GM12878 (cell line): ENCODE data around the gene POLD4. TPM values are rescaled to one million over a fixed set of nuclear protein-coding genes. Genes with fewer than 3 reads are reported as not detected.

Experiments used
- ATAC-seq: fragments of 200-7000 bp; cut with Tn5 transposase; 3 replicates; pipeline ENCODE4 v1.9.1; 2020; ENCODE audit warnings: mild to moderate bottlenecking, moderate library complexity
- BruUV-seq: library from RNA; stranded (reverse); fragments of 400-500 nt; replicated peaks from 2 replicates; lab custom pipeline; 2021; lab: Mats Ljungman, UMichigan
- CTCF ChIA-PET: fragments of 300-600 bp; sonication (Branson Sonifier 250); formaldehyde crosslinking; extraction: SDS; loops from one replicate; lab custom pipeline; 2021; ENCODE audit warnings: inconsistent platforms; lab: Yijun Ruan, JAX
- POLR2A ChIA-PET: fragments of 350-600 bp; formaldehyde crosslinking; extraction: SDS; loops from one replicate; lab custom pipeline; 2021; ENCODE audit warnings: inconsistent platforms; lab: Charles Lee
- RAD21 ChIA-PET: fragments of 300-600 bp; sonication (Branson Sonifier 250); formaldehyde crosslinking; loops from one replicate; lab custom pipeline; 2023; ENCODE audit warnings: antibody characterized with exemption; ENCODE audit not compliant: unreplicated experiment; lab: Charles Lee
- SMC1A ChIA-PET: fragments of 300-600 bp; sonication (Branson Sonifier 250); formaldehyde crosslinking; loops from one replicate; lab custom pipeline; 2023; ENCODE audit not compliant: unreplicated experiment, uncharacterized antibody; lab: Charles Lee
- DNase-seq: peaks from one replicate; pipeline ENCODE4 v3.0.0-alpha.2; 2011; ENCODE audit warnings: low read depth, low spot score
- FAIRE-seq: peaks from 3 replicates; lab custom pipeline; 2011; peaks lifted over from hg19 to GRCh38; lab: Jason Lieb, UNC
- H2AFZ ChIP-seq: 2 replicates; pipeline ENCODE4 v1.6.0; 2011; ENCODE audit warnings: low read depth, low read length, control low read depth; ENCODE audit not compliant: control insufficient read depth
- H3K27ac ChIP-seq: 2 replicates; pipeline ENCODE4 v1.5.1; 2011; ENCODE audit warnings: control low read depth; ENCODE audit not compliant: control insufficient read depth, insufficient read depth
- H3K27me3 ChIP-seq, 2 experiments: replicated peaks in 1 of 2; 2 replicates each; pipeline versions ENCODE4 v1.6.0 to v1.6.1; 2011; ENCODE audit warnings: low read length in 1 of 2; ENCODE audit not compliant: control insufficient read depth in 2 of 2, insufficient read depth in 2 of 2
- H3K36me3 ChIP-seq, 2 experiments: 2 replicates each; pipeline ENCODE4 v1.5.1; 2011; ENCODE audit warnings: low read length in 1 of 2; ENCODE audit not compliant: control insufficient read depth in 2 of 2, insufficient read depth in 2 of 2
- H3K4me1 ChIP-seq: 2 replicates; pipeline ENCODE4 v1.6.1; 2011; ENCODE audit warnings: mild to moderate bottlenecking, low read length, moderate library complexity, mixed read lengths; ENCODE audit not compliant: control insufficient read depth, insufficient read depth
- H3K4me2 ChIP-seq: 2 replicates; pipeline ENCODE4 v1.6.0; 2011; ENCODE audit warnings: control low read depth; ENCODE audit not compliant: control insufficient read depth, insufficient read depth
- H3K4me3 ChIP-seq: fragments of 200-600 bp; sonication (generic); 2 replicates; pipeline ENCODE4 v1.5.1; 2016
- H3K79me2 ChIP-seq: 2 replicates; pipeline ENCODE4 v1.6.0; 2011; ENCODE audit warnings: low read length; ENCODE audit not compliant: control insufficient read depth, insufficient read depth
- H3K9ac ChIP-seq: 2 replicates; pipeline ENCODE4 v1.8.0; 2011; ENCODE audit warnings: low read length, control low read depth, mixed read lengths; ENCODE audit not compliant: control insufficient read depth, insufficient read depth
- H3K9me3 ChIP-seq: replicated peaks from 3 replicates; pipeline ENCODE4 v1.5.1; 2011; ENCODE audit warnings: mild to moderate bottlenecking, low read length; ENCODE audit not compliant: control insufficient read depth, insufficient read depth
- H4K20me1 ChIP-seq: 2 replicates; pipeline ENCODE4 v1.6.0; 2011; ENCODE audit not compliant: control insufficient read depth, insufficient read depth
- CEBPB ChIP-seq, 2 experiments: fragments of 150-350 bp in 1 of 2; IDR thresholded peaks; 2 replicates each; pipeline ENCODE4 v1.6.1; 2012 to 2014; ENCODE audit warnings: low read depth in 2 of 2, low read length in 2 of 2, borderline replicate concordance in 1 of 2, inconsistent platforms in 1 of 2
- CTCF ChIP-seq, 3 experiments: IDR thresholded peaks in 2 of 3; conservative IDR thresholded peaks in 1 of 3; 2 replicates each; pipeline ENCODE4 v1.5.1; 2011; ENCODE audit warnings: low read depth in 3 of 3, low read length in 3 of 3, mild to moderate bottlenecking in 3 of 3, control low read depth in 2 of 3, moderate library complexity in 2 of 3, inconsistent platforms in 1 of 3, mixed read lengths in 1 of 3; ENCODE audit not compliant: control insufficient read depth in 2 of 3, insufficient read depth in 1 of 3; ENCODE audit errors: extremely low read depth in 1 of 3
- KLF5 ChIP-seq: fragments of 450-650 bp; IDR thresholded peaks from 2 replicates; pipeline ENCODE4 v1.6.1; 2014; ENCODE audit warnings: mild to moderate bottlenecking; ENCODE audit not compliant: partially characterized antibody
- LARP7 ChIP-seq: fragments of 450-650 bp; IDR thresholded peaks from 2 replicates; pipeline ENCODE4 v1.6.1; 2017; ENCODE audit warnings: mild to moderate bottlenecking
- NKRF ChIP-seq: fragments of 450-650 bp; conservative IDR thresholded peaks from 2 replicates; pipeline ENCODE4 v1.6.1; 2017; ENCODE audit warnings: mild to moderate bottlenecking, moderate library complexity
- NR2C2 ChIP-seq: IDR thresholded peaks from 2 replicates; pipeline ENCODE4 v1.6.1; 2011; ENCODE audit warnings: borderline replicate concordance, low read depth; ENCODE audit not compliant: control insufficient read depth, insufficient read length
- NR2F1 ChIP-seq: fragments of 450-650 bp; conservative IDR thresholded peaks from 2 replicates; pipeline ENCODE4 v1.6.1; 2017; ENCODE audit warnings: mild to moderate bottlenecking
- NRF1 ChIP-seq: conservative IDR thresholded peaks from 2 replicates; pipeline ENCODE4 v1.6.1; 2011; ENCODE audit warnings: mild to moderate bottlenecking, low read depth, low read length, improper control_type of control experiment
- PAX5 ChIP-seq: IDR thresholded peaks from 2 replicates; pipeline ENCODE4 v1.6.1; 2011; ENCODE audit warnings: low read depth, low read length, borderline replicate concordance
- SKIL ChIP-seq: fragments of 450-650 bp; IDR thresholded peaks from 2 replicates; pipeline ENCODE4 v1.6.1; 2017; ENCODE audit warnings: mild to moderate bottlenecking, low read depth, inconsistent platforms; ENCODE audit not compliant: poor library complexity, severe bottlenecking
- STAT3 ChIP-seq: IDR thresholded peaks from 2 replicates; pipeline ENCODE4 v1.6.1; 2011; ENCODE audit warnings: low read depth, low read length, improper control_type of control experiment
- USF1 ChIP-seq: IDR thresholded peaks from 2 replicates; pipeline ENCODE4 v1.6.1; 2011; ENCODE audit warnings: borderline replicate concordance, low read depth, mild to moderate bottlenecking, moderate library complexity, mixed read lengths, low read length; ENCODE audit not compliant: insufficient read depth; ENCODE audit errors: extremely low read length
- ZNF384 ChIP-seq: IDR thresholded peaks from 2 replicates; pipeline ENCODE4 v1.6.1; 2012; ENCODE audit warnings: low read depth, mild to moderate bottlenecking, low read length, improper control_type of control experiment, borderline replicate concordance
- WGBS: methylation state at CpG from one replicate; pipeline ENCODE4 v1.1.6; 2016; ENCODE audit warnings: low lambda C conversion rate; ENCODE audit not compliant: insufficient replicate concordance, insufficient coverage; ENCODE audit errors: missing lambda C conversion rate; 5-methylcytosine and 5-hydroxymethylcytosine counted together
- in situ Hi-C: fragments of 300-500 bp; cut with MboI; formaldehyde crosslinking; loops from 9 replicates; pipeline ENCODE4 v1.14.3; 2018; ENCODE audit warnings: mixed read lengths
- intact Hi-C: fragments of 100-400 bp; cut with micrococcal nuclease; formaldehyde crosslinking; loops from one replicate; pipeline ENCODE4 v1.14.2; 2022; ENCODE audit not compliant: unreplicated experiment
- polyA plus RNA-seq, 11 experiments: library from polyadenylated mRNA; depleted of rRNA in 4 of 11; unstranded in 6 of 11; stranded (reverse) in 5 of 11; fragments of >200 nt; fragmentation: Nextera tagmentation in 4 of 11; fragmentation: Illumina TruSeq in 1 of 11; extraction: Ambion mirVana in 4 of 11; extraction: Trizol in 1 of 11; gene quantifications; 1 replicate in 1 of 11; 2 replicates in 10 of 11; pipeline versions ENCODE4 v1.2.1 to v1.2.3, GENCODE V29; 2011 to 2016; ENCODE audit warnings: inconsistent platforms in 2 of 11, missing spikeins in 2 of 11, low read depth in 1 of 11
- total RNA-seq, 4 experiments: library from RNA; depleted of rRNA in 3 of 4; stranded (reverse); fragments of >200 nt in 3 of 4; fragmentation: Illumina TruSeq in 1 of 4; extraction: Trizol in 1 of 4; gene quantifications; 2 replicates each; pipeline versions ENCODE4 v1.2.1 to v1.2.3, GENCODE V29; 2013 to 2021

The POLD4 gene
- total and polyA plus RNA-seq, 10 of the 15 experiments (the other 5 are each of a cell fraction or from before 2014, with no cell fraction given), result 8.1 to 176 (median 88.1) TPM

GRCh38 chr11:67322049-67322448, 31.3 kb downstream of the POLD4 start (continued):
- no peak for TF ChIP-seq NKRF
- no peak for TF ChIP-seq PAX5

GRCh38 chr11:67321313-67321871, 32.0 kb downstream of the POLD4 start:
- FAIRE-seq (peak; percentile 7), ATAC-seq (no peak), DNase-seq (no peak)
- ChIA-PET CTCF (interaction anchor here (0.5 to 12.1 kb wide), 8 partner anchors 17 to 370 kb away, joined by 3 to 151 read pairs (median 20); partner anchors contain the start of gene POLD4), POLR2A (interaction anchor here (0.5 to 2.8 kb wide), 4 partner anchors 25 to 574 kb away, joined by 3 to 10 read pairs (median 4); partner anchors contain the start of gene POLD4), RAD21 (interaction anchor here (1.2 to 7.0 kb wide), 4 partner anchors 26 to 60 kb away, joined by 3 to 64 read pairs (median 4); no protein-coding TSS in a partner anchor), SMC1A (interaction anchor here (1.1 to 7.6 kb wide), 6 partner anchors 24 to 60 kb away, joined by 4 to 82 read pairs (median 18); partner anchors contain the start of gene POLD4)
- no peak overlapping the region for H3K9ac ChIP-seq
- no peaks in the 10 kb centered on the region for H3K36me3 ChIP-seq
- no peak overlapping the region for H3K4me2 ChIP-seq
- no peak overlapping the region for H3K4me3 ChIP-seq
- H4K20me1 ChIP-seq, result no peaks in the 10 kb centered on the region
- no peak overlapping the region for H3K27ac ChIP-seq
- H3K4me1 ChIP-seq, result peaks cover 3% of the 10 kb centered on the region
- in situ Hi-C loops (no loop called here), intact Hi-C loops (no loop called here)
- no peaks in the 10 kb centered on the region for H3K27me3 ChIP-seq
- WGBS, result 44% methylated on average over 6 of the region's 6 CpGs
- no peak overlapping the region for H2AFZ ChIP-seq
- BruUV-seq, result no TSS peak
- H3K9me3 ChIP-seq, result no peaks in the 10 kb centered on the region
- no peaks in the 10 kb centered on the region for H3K79me2 ChIP-seq
- TF ChIP-seq LARP7 (no peak), CTCF (IDR thresholded peaks at IDR 0.05 in 2 of 3, conservative IDR thresholded peaks at IDR 0.05 in 1 of 3; ENCODE audit: control insufficient read depth in 2 of 3, extremely low read depth in 1 of 3, insufficient read depth in 1 of 3, low read depth in 3 of 3, low read length in 3 of 3) (0 out of 6 replicates have a peak, but pooled peaks of 1 of the 3 experiments have one; percentile 0), CEBPB (IDR thresholded peaks at IDR 0.05; ENCODE audit: borderline replicate concordance in 1 of 2, low read depth in 2 of 2, low read length in 2 of 2) (no peak), NR2C2 (no peak), ZNF384 (no peak), NRF1 (no peak), USF1 (no peak), STAT3 (no peak), KLF5 (no peak), NR2F1 (peak; percentile 68), SKIL (no peak)
